HepG2 (cell line): Measurements from ENCODE around the gene DAPK1.

Source experiments
- XRCC5 ChIP-seq: fragments of 200-400 bp; formaldehyde crosslinking; optimal IDR thresholded peaks from 2 replicates; pipeline ENCODE3; 2017; ENCODE audit warnings: mild to moderate bottlenecking, low read length
- ZNF263 ChIP-seq: sonication (generic); formaldehyde crosslinking; IDR thresholded peaks from 2 replicates; pipeline ENCODE4 v1.4.0; 2020; ENCODE audit warnings: missing genetic modification reagents
- TF ChIP-seq, protein P1 (sequence below): sonication (generic); formaldehyde crosslinking; IDR thresholded peaks from 2 replicates; pipeline ENCODE4 v1.4.0; 2020; ENCODE audit warnings: missing genetic modification reagents
- TF ChIP-seq, protein P2 (sequence below), 2 experiments: IDR thresholded peaks; 2 replicates each; pipeline ENCODE4 v1.6.1; 2011 to 2012; ENCODE audit warnings: low read length in 2 of 2, borderline replicate concordance in 1 of 2, low read depth in 1 of 2, mild to moderate bottlenecking in 1 of 2, moderate library complexity in 1 of 2

DNA sequence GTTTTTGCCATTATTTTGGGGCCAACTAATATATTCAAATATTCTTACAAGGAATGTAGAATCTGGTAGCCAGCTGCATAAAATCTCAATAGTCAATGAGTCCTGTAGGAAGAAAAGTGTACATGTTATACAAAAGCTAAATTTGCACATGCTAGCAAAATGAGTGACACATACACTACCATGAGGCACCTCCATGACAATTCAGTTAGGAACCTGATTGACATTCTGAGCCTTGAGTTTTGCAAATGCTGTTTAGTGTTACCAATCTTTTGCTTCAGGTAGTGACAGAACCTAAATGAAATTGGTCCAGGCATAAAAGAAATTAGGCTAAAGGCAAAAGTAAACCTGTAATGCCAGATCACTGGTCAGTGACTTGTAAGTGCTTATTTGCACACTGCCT is 6.8 kb upstream of the DAPK1 start:
- TF ChIP-seq, protein P1, sequence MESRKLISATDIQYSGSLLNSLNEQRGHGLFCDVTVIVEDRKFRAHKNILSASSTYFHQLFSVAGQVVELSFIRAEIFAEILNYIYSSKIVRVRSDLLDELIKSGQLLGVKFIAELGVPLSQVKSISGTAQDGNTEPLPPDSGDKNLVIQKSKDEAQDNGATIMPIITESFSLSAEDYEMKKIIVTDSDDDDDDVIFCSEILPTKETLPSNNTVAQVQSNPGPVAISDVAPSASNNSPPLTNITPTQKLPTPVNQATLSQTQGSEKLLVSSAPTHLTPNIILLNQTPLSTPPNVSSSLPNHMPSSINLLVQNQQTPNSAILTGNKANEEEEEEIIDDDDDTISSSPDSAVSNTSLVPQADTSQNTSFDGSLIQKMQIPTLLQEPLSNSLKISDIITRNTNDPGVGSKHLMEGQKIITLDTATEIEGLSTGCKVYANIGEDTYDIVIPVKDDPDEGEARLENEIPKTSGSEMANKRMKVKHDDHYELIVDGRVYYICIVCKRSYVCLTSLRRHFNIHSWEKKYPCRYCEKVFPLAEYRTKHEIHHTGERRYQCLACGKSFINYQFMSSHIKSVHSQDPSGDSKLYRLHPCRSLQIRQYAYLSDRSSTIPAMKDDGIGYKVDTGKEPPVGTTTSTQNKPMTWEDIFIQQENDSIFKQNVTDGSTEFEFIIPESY = no peak
- TF ChIP-seq XRCC5 = no peak
- TF ChIP-seq, protein P2, sequence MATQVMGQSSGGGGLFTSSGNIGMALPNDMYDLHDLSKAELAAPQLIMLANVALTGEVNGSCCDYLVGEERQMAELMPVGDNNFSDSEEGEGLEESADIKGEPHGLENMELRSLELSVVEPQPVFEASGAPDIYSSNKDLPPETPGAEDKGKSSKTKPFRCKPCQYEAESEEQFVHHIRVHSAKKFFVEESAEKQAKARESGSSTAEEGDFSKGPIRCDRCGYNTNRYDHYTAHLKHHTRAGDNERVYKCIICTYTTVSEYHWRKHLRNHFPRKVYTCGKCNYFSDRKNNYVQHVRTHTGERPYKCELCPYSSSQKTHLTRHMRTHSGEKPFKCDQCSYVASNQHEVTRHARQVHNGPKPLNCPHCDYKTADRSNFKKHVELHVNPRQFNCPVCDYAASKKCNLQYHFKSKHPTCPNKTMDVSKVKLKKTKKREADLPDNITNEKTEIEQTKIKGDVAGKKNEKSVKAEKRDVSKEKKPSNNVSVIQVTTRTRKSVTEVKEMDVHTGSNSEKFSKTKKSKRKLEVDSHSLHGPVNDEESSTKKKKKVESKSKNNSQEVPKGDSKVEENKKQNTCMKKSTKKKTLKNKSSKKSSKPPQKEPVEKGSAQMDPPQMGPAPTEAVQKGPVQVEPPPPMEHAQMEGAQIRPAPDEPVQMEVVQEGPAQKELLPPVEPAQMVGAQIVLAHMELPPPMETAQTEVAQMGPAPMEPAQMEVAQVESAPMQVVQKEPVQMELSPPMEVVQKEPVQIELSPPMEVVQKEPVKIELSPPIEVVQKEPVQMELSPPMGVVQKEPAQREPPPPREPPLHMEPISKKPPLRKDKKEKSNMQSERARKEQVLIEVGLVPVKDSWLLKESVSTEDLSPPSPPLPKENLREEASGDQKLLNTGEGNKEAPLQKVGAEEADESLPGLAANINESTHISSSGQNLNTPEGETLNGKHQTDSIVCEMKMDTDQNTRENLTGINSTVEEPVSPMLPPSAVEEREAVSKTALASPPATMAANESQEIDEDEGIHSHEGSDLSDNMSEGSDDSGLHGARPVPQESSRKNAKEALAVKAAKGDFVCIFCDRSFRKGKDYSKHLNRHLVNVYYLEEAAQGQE (IDR thresholded peaks at IDR 0.05; ENCODE audit: borderline replicate concordance in 1 of 2, low read depth in 1 of 2, low read length in 2 of 2) = no peak
- TF ChIP-seq ZNF263 (CRISPR knock-in tag) = no peak
